HEK293T (cell line): ENCODE data around the gene IPO11.

Experiments
- CTCF ChIA-PET: fragments of 350-600 bp; formaldehyde crosslinking; extraction: SDS; loops from one replicate; lab custom pipeline; 2021; ENCODE audit warnings: antibody characterized with exemption, inconsistent platforms; lab: Yijun Ruan, JAX
- POLR2A ChIA-PET: fragments of 350-600 bp; formaldehyde crosslinking; extraction: SDS; loops from one replicate; lab custom pipeline; 2020; ENCODE audit warnings: antibody characterized with exemption, inconsistent platforms; lab: Yijun Ruan, JAX
- DNase-seq: peaks from one replicate; pipeline ENCODE4 v3.0.0; 2012; ENCODE audit warnings: mixed read lengths; ENCODE audit errors: extremely low spot score
- ARNT ChIP-seq: fragments of 450-650 bp; IDR thresholded peaks from 2 replicates; pipeline ENCODE4 v1.6.1; 2017; ENCODE audit warnings: mild to moderate bottlenecking
- BHLHE40 ChIP-seq: fragments of 450-650 bp; IDR thresholded peaks from 2 replicates; pipeline ENCODE4 v1.6.1; 2016; ENCODE audit warnings: mild to moderate bottlenecking, moderate library complexity, borderline replicate concordance
- CTBP1 ChIP-seq: fragments of 450-650 bp; IDR thresholded peaks from 2 replicates; pipeline ENCODE4 v1.6.1; 2016; ENCODE audit warnings: borderline replicate concordance
- ELF4 ChIP-seq: fragments of 450-650 bp; IDR thresholded peaks from 2 replicates; pipeline ENCODE4 v1.6.1; 2017; ENCODE audit warnings: antibody characterized with exemption
- FOXA1 ChIP-seq: fragments of 450-650 bp; IDR thresholded peaks from 2 replicates; pipeline ENCODE4 v1.6.1; 2016; ENCODE audit warnings: mild to moderate bottlenecking
- FOXK2 ChIP-seq: fragments of 450-650 bp; IDR thresholded peaks from 2 replicates; pipeline ENCODE4 v1.6.1; 2016; ENCODE audit warnings: mild to moderate bottlenecking
- FOXM1 ChIP-seq: fragments of 450-650 bp; IDR thresholded peaks from 2 replicates; pipeline ENCODE4 v1.6.1; 2017; ENCODE audit warnings: mild to moderate bottlenecking, borderline replicate concordance
- HDGF ChIP-seq: fragments of 450-650 bp; IDR thresholded peaks from 2 replicates; pipeline ENCODE4 v1.6.1; 2017; ENCODE audit warnings: antibody characterized with exemption, borderline replicate concordance
- L3MBTL2 ChIP-seq: fragments of 450-650 bp; conservative IDR thresholded peaks from 2 replicates; pipeline ENCODE4 v1.6.1; 2016; ENCODE audit warnings: mild to moderate bottlenecking
- LEF1 ChIP-seq: fragments of 450-650 bp; IDR thresholded peaks from 2 replicates; pipeline ENCODE4 v1.6.1; 2017; ENCODE audit warnings: mild to moderate bottlenecking, borderline replicate concordance
- NFRKB ChIP-seq: fragments of 450-650 bp; IDR thresholded peaks from 2 replicates; pipeline ENCODE4 v1.6.1; 2016; ENCODE audit warnings: mild to moderate bottlenecking, moderate library complexity
- PKNOX1 ChIP-seq: fragments of 450-650 bp; IDR thresholded peaks from 2 replicates; pipeline ENCODE4 v1.6.1; 2016
- SP1 ChIP-seq: fragments of 450-650 bp; IDR thresholded peaks from 2 replicates; pipeline ENCODE4 v1.6.1; 2017
- SUZ12 ChIP-seq: fragments of 450-650 bp; IDR thresholded peaks from 2 replicates; pipeline ENCODE4 v1.6.1; 2016; ENCODE audit warnings: mild to moderate bottlenecking
- TARDBP ChIP-seq: fragments of 450-650 bp; IDR thresholded peaks from 2 replicates; pipeline ENCODE4 v1.6.1; 2016
- ZNF384 ChIP-seq: fragments of 450-650 bp; IDR thresholded peaks from 2 replicates; pipeline ENCODE4 v1.6.1; 2016

Gene IPO11

GRCh38 chr5:62483556-62483955 is 71.0 kb downstream of the IPO11 start:
- CTCF ChIA-PET = no interaction called here

GRCh38 chr5:62486672-62487071 is 74.1 kb downstream of the IPO11 start:
- ChIA-PET POLR2A (no interaction called here), CTCF (no interaction called here)
- DNase-seq = no peak
- TF ChIP-seq SP1 = no peak
- no peak for TF ChIP-seq NFRKB
- TF ChIP-seq PKNOX1 = no peak
- no peak for TF ChIP-seq FOXK2
- TF ChIP-seq LEF1 = no peak
- TF ChIP-seq FOXA1 = no peak

More at GRCh38 chr5:62483556-62483955, 71.0 kb downstream of the IPO11 start:
- POLR2A ChIA-PET = no interaction called here
- TF ChIP-seq ELF4 (no peak), FOXA1 (no peak), NFRKB (no peak), FOXK2 (no peak), SUZ12 (no peak), SP1 (no peak), LEF1 (no peak), CTBP1 (no peak), FOXM1 (no peak), HDGF (no peak), TARDBP (no peak), L3MBTL2 (no peak)
- DNase-seq = no peak

GRCh38 chr5:62488531-62488930 is 76.0 kb downstream of the IPO11 start:
- DNase-seq = no peak
- TF ChIP-seq FOXA1 = no peak
- no peak for TF ChIP-seq ELF4
- TF ChIP-seq FOXK2 = no peak
- no peak for TF ChIP-seq PKNOX1
- TF ChIP-seq SP1 = no peak
- ChIA-PET POLR2A (no interaction called here), CTCF (no interaction called here)

GRCh38 chr5:62489471-62489870 is 76.9 kb downstream of the IPO11 start:
- TF ChIP-seq PKNOX1 = no peak
- TF ChIP-seq L3MBTL2 = no peak
- TF ChIP-seq CTBP1 = no peak
- TF ChIP-seq ARNT = no peak
- no peak for TF ChIP-seq FOXM1
- no peak for TF ChIP-seq LEF1
- TF ChIP-seq BHLHE40 = no peak
- TF ChIP-seq FOXK2 = no peak
- TF ChIP-seq SUZ12 = no peak
- no peak for TF ChIP-seq ELF4
- no peak for TF ChIP-seq SP1
- no peak for TF ChIP-seq NFRKB
- TF ChIP-seq ZNF384 = no peak
- no peak for TF ChIP-seq FOXA1
- no peak for TF ChIP-seq TARDBP
- no peak for TF ChIP-seq HDGF
- ChIA-PET CTCF (no interaction called here), POLR2A (no interaction called here)
- DNase-seq = no peak

- no peak for TF ChIP-seq PKNOX1
- TF ChIP-seq CTBP1 = no peak
- no peak for DNase-seq
- CTCF ChIA-PET = no interaction called here
- POLR2A ChIA-PET = no interaction called here
These were observed 82.2 kb downstream of the IPO11 start for GRCh38 chr5:62494772-62495171.

GRCh38 chr5:62496876-62497275 is 84.3 kb downstream of the IPO11 start:
- POLR2A ChIA-PET = no interaction called here
- no peak for DNase-seq
- TF ChIP-seq NFRKB (no peak), FOXA1 (no peak), FOXM1 (no peak), FOXK2 (no peak), L3MBTL2 (no peak)
- CTCF ChIA-PET = no interaction called here

GRCh38 chr5:62498961-62499360 is 86.4 kb downstream of the IPO11 start:
- no peak for DNase-seq
- ChIA-PET CTCF (no interaction called here), POLR2A (no interaction called here)
- TF ChIP-seq FOXK2 (no peak), PKNOX1 (no peak), L3MBTL2 (no peak), ZNF384 (no peak), FOXA1 (no peak), SUZ12 (no peak), LEF1 (no peak), SP1 (no peak), BHLHE40 (no peak), CTBP1 (no peak), TARDBP (no peak)
